Dendritic cell treated with granulocyte-macrophage colony-stimulating factor and Interleukin-4, amounts not matched to agents 40 ng/mL and 50 ng/mL, for 4 days (primary cell): ENCODE results near the gene GOPC.

ENCODE experiments used
- H3K27ac Mint-ChIP-seq: one replicate; pipeline ENCODE4 v1.8.0; 2022; ENCODE audit warnings: mild to moderate bottlenecking, mixed read lengths
- H3K27me3 Mint-ChIP-seq: one replicate; pipeline ENCODE4 v1.8.0; 2022; ENCODE audit warnings: mild to moderate bottlenecking, mixed read lengths
- H3K36me3 Mint-ChIP-seq: one replicate; pipeline ENCODE4 v1.8.0; 2022; ENCODE audit warnings: low read depth, mixed read lengths
- H3K4me1 Mint-ChIP-seq: one replicate; pipeline ENCODE4 v1.8.0; 2022; ENCODE audit warnings: low read depth, mixed read lengths
- H3K4me3 Mint-ChIP-seq: one replicate; pipeline ENCODE4 v1.8.0; 2022; ENCODE audit warnings: mild to moderate bottlenecking, moderate library complexity, mixed read lengths
- H3K9me3 Mint-ChIP-seq: one replicate; pipeline ENCODE4 v1.8.0; 2022; ENCODE audit warnings: mixed read lengths
- intact Hi-C: fragments of 100-400 bp; cut with micrococcal nuclease; formaldehyde crosslinking; loops from one replicate; pipeline ENCODE4 v1.15.0; 2022

Gene GOPC

GRCh38 chr6:117573006-117573680, 29.2 kb downstream of the GOPC start:
- intact Hi-C loops, result no loop called here
- Mint-ChIP-seq H3K4me1 (no peaks in the 10 kb centered on the region), H3K27ac (no peak overlapping the region), H3K27me3 (no peaks in the 10 kb centered on the region), H3K9me3 (no peaks in the 10 kb centered on the region), H3K4me3 (no peak overlapping the region), H3K36me3 (peaks cover 45% of the 10 kb centered on the region)

GRCh38 chr6:117568831-117569410, 33.4 kb downstream of the GOPC start:
- H3K4me3 Mint-ChIP-seq, result no peak overlapping the region
- H3K27ac Mint-ChIP-seq, result no peak overlapping the region
- H3K36me3 Mint-ChIP-seq, result peaks cover 55% of the 10 kb centered on the region
- intact Hi-C loops, result no loop called here
- no peaks in the 10 kb centered on the region for H3K9me3 Mint-ChIP-seq
- H3K4me1 Mint-ChIP-seq, result no peaks in the 10 kb centered on the region
- no peaks in the 10 kb centered on the region for H3K27me3 Mint-ChIP-seq

- no peaks in the 10 kb centered on the region for H3K27me3 Mint-ChIP-seq
- intact Hi-C loops, result no loop called here
- H3K9me3 Mint-ChIP-seq, result no peaks in the 10 kb centered on the region
- no peak overlapping the region for H3K27ac Mint-ChIP-seq
- H3K4me3 Mint-ChIP-seq, result no peak overlapping the region
- peaks cover 53% of the 10 kb centered on the region for H3K36me3 Mint-ChIP-seq
- no peaks in the 10 kb centered on the region for H3K4me1 Mint-ChIP-seq
Measured at GRCh38 chr6:117568247-117568646, 34.1 kb downstream of the GOPC start.

- Mint-ChIP-seq H3K9me3 (no peaks in the 10 kb centered on the region), H3K36me3 (peaks cover 56% of the 10 kb centered on the region), H3K4me3 (no peak overlapping the region), H3K27ac (no peak overlapping the region), H3K27me3 (no peaks in the 10 kb centered on the region), H3K4me1 (no peaks in the 10 kb centered on the region)
- intact Hi-C loops, result loop anchor here (5.0 kb wide), 1 partner anchor 217 kb away; no protein-coding TSS in a partner anchor
Measured at GRCh38 chr6:117564681-117565080, 37.6 kb downstream of the GOPC start.

GRCh38 chr6:117561128-117561527, 41.2 kb downstream of the GOPC start:
- Mint-ChIP-seq H3K27ac (no peak overlapping the region), H3K27me3 (peaks cover 2% of the 10 kb centered on the region), H3K9me3 (no peaks in the 10 kb centered on the region), H3K4me1 (no peaks in the 10 kb centered on the region), H3K36me3 (peaks cover 44% of the 10 kb centered on the region), H3K4me3 (no peak overlapping the region)
- intact Hi-C loops, result loop anchor here (5.0 kb wide), 1 partner anchor 214 kb away; no protein-coding TSS in a partner anchor

- Mint-ChIP-seq H3K27me3 (peaks cover 2% of the 10 kb centered on the region), H3K36me3 (peaks cover 36% of the 10 kb centered on the region), H3K9me3 (no peaks in the 10 kb centered on the region), H3K4me1 (no peaks in the 10 kb centered on the region), H3K27ac (no peak overlapping the region), H3K4me3 (no peak overlapping the region)
- intact Hi-C loops, result loop anchor here (5.0 kb wide), 1 partner anchor 43 kb away; the partner anchor contains the start of gene GOPC
Measured at GRCh38 chr6:117559299-117559698, 43.0 kb downstream of the GOPC start.

GRCh38 chr6:117558818-117559217, 43.5 kb downstream of the GOPC start:
- peaks cover 2% of the 10 kb centered on the region for H3K27me3 Mint-ChIP-seq
- peaks cover 36% of the 10 kb centered on the region for H3K36me3 Mint-ChIP-seq
- H3K4me1 Mint-ChIP-seq, result no peaks in the 10 kb centered on the region
- H3K4me3 Mint-ChIP-seq, result no peak overlapping the region
- H3K27ac Mint-ChIP-seq, result no peak overlapping the region
- intact Hi-C loops, result loop anchor here (5.0 kb wide), 1 partner anchor 43 kb away; the partner anchor contains the start of gene GOPC
- H3K9me3 Mint-ChIP-seq, result no peaks in the 10 kb centered on the region

GRCh38 chr6:117557951-117558350, 44.4 kb downstream of the GOPC start:
- no peaks in the 10 kb centered on the region for H3K4me1 Mint-ChIP-seq
- H3K27ac Mint-ChIP-seq, result no peak overlapping the region
- H3K36me3 Mint-ChIP-seq, result peaks cover 29% of the 10 kb centered on the region
- intact Hi-C loops, result loop anchor here (5.0 kb wide), 1 partner anchor 44 kb away; the partner anchor contains the start of gene GOPC
- peaks cover 2% of the 10 kb centered on the region for H3K27me3 Mint-ChIP-seq
- H3K4me3 Mint-ChIP-seq, result no peak overlapping the region
- H3K9me3 Mint-ChIP-seq, result no peaks in the 10 kb centered on the region

GRCh38 chr6:117555882-117556498, 46.3 kb downstream of the GOPC start:
- no peak overlapping the region for H3K27ac Mint-ChIP-seq
- no peak overlapping the region for H3K4me3 Mint-ChIP-seq
- H3K27me3 Mint-ChIP-seq, result peaks cover 2% of the 10 kb centered on the region
- H3K4me1 Mint-ChIP-seq, result no peaks in the 10 kb centered on the region
- no peaks in the 10 kb centered on the region for H3K9me3 Mint-ChIP-seq
- H3K36me3 Mint-ChIP-seq, result peaks cover 12% of the 10 kb centered on the region
- intact Hi-C loops, result loop anchor here (1.0 to 5.0 kb wide), 3 partner anchors 46 to 106 kb away; partner anchors contain the start of gene GOPC

GRCh38 chr6:117555262-117555849, 47.0 kb downstream of the GOPC start:
- no peaks in the 10 kb centered on the region for H3K4me1 Mint-ChIP-seq
- H3K9me3 Mint-ChIP-seq, result no peaks in the 10 kb centered on the region
- peaks cover 7% of the 10 kb centered on the region for H3K36me3 Mint-ChIP-seq
- no peak overlapping the region for H3K4me3 Mint-ChIP-seq
- peaks cover 2% of the 10 kb centered on the region for H3K27me3 Mint-ChIP-seq
- intact Hi-C loops, result loop anchor here (1.0 to 5.0 kb wide), 3 partner anchors 47 to 105 kb away; partner anchors contain the start of gene GOPC
- no peak overlapping the region for H3K27ac Mint-ChIP-seq

GRCh38 chr6:117553142-117553541, 49.2 kb downstream of the GOPC start:
- H3K27me3 Mint-ChIP-seq, result peaks cover 6% of the 10 kb centered on the region
- H3K27ac Mint-ChIP-seq, result no peak overlapping the region
- no peak overlapping the region for H3K4me3 Mint-ChIP-seq
- H3K9me3 Mint-ChIP-seq, result no peaks in the 10 kb centered on the region
- peaks cover 4% of the 10 kb centered on the region for H3K4me1 Mint-ChIP-seq
- H3K36me3 Mint-ChIP-seq, result peaks cover 2% of the 10 kb centered on the region
- intact Hi-C loops, result no loop called here

- Mint-ChIP-seq H3K36me3 (peaks cover 5% of the 10 kb centered on the region), H3K9me3 (no peaks in the 10 kb centered on the region), H3K27me3 (peaks cover 9% of the 10 kb centered on the region), H3K4me1 (peaks cover 9% of the 10 kb centered on the region), H3K4me3 (no peak overlapping the region), H3K27ac (no peak overlapping the region)
- intact Hi-C loops, result no loop called here
Measured at GRCh38 chr6:117552618-117553017, 49.7 kb downstream of the GOPC start.

- peaks cover 13% of the 10 kb centered on the region for H3K4me1 Mint-ChIP-seq
Measured at GRCh38 chr6:117550618-117551242, 51.6 kb downstream of the GOPC start.

More at GRCh38 chr6:117550618-117551242, 51.6 kb downstream of the GOPC start:
- H3K27ac Mint-ChIP-seq, result no peak overlapping the region
- H3K4me3 Mint-ChIP-seq, result no peak overlapping the region
- intact Hi-C loops, result no loop called here
- H3K36me3 Mint-ChIP-seq, result peaks cover 15% of the 10 kb centered on the region
- H3K27me3 Mint-ChIP-seq, result peaks cover 16% of the 10 kb centered on the region
- H3K9me3 Mint-ChIP-seq, result no peaks in the 10 kb centered on the region
